Measurements from ENCODE around the gene SLC9C1.

SLC9C1 gene

DNA sequence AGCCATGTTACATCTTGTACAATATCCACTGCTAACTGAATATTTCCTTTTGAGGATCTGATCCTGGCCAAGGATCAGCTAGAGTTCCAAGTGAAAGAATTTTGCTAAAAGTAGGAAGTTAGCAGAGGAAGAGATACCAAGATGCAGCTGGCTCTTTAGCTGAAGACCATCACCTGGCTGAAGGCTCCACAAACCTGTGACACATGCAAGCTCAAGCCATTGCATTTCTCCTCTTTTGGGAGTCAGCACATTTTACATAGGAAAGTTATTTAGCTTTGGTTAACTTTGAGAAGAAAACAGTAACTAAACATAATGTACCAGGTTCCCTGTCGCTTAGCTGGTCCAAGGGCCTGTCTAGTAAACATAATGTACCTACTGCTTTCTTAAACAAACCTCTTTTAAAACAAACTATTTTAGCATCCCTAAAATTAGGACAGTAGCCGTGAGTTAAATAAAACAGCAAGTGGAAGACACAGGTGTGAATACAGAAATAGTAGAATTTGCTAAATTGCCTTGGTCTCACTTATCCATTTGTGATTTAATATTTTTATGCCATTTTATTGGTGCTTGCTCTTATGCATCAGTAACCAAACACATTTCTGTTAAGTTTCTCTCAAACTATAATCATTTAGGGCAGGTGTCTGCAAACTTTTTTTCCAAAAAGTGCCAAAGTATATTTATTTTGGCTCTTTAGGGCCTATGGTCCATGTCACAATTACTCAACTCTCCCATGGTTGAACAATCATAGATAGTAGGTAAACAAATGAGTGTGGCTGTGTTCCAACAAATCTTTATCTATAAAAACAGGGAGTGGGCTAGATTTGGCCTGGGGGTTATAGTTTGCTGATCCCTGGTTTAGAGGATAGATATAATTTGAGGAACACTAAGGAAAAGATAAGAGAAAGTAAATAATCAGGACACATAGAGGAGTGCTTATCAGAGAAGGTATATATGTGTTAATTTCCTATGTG lies 172.2 kb downstream of the SLC9C1 start:
- H3K9ac ChIP-seq (ENCODE audit: low read depth, low read length, poor library complexity, severe bottlenecking) = no peak overlapping the region
- no peaks in the 10 kb centered on the region for H3K9me3 ChIP-seq (ENCODE audit: insufficient read depth, low read depth, low read length)
- H3K27me3 ChIP-seq (ENCODE audit: insufficient read depth, low read length, poor library complexity, severe bottlenecking) = no peaks in the 10 kb centered on the region
- no peaks in the 10 kb centered on the region for H3F3A ChIP-seq (ENCODE audit: low read depth)
- no peak overlapping the region for H3K4me3 ChIP-seq (ENCODE audit: low read length, poor library complexity, severe bottlenecking)
- H3K9me2 ChIP-seq (replicated peaks; ENCODE audit: low read depth, low read length) = no peaks in the 10 kb centered on the region
- peaks cover 71% of the 10 kb centered on the region for H3K4me1 ChIP-seq (ENCODE audit: insufficient read depth, low read length, poor library complexity, severe bottlenecking)
- TF ChIP-seq, protein P1, sequence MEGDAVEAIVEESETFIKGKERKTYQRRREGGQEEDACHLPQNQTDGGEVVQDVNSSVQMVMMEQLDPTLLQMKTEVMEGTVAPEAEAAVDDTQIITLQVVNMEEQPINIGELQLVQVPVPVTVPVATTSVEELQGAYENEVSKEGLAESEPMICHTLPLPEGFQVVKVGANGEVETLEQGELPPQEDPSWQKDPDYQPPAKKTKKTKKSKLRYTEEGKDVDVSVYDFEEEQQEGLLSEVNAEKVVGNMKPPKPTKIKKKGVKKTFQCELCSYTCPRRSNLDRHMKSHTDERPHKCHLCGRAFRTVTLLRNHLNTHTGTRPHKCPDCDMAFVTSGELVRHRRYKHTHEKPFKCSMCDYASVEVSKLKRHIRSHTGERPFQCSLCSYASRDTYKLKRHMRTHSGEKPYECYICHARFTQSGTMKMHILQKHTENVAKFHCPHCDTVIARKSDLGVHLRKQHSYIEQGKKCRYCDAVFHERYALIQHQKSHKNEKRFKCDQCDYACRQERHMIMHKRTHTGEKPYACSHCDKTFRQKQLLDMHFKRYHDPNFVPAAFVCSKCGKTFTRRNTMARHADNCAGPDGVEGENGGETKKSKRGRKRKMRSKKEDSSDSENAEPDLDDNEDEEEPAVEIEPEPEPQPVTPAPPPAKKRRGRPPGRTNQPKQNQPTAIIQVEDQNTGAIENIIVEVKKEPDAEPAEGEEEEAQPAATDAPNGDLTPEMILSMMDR (conservative IDR thresholded peaks at IDR 0.05; ENCODE audit: low read length) = no peak
- no peak for TF ChIP-seq EZH2phosphoT487 (IDR thresholded peaks at IDR 0.05; ENCODE audit: borderline replicate concordance)
- H3K36me3 ChIP-seq (ENCODE audit: insufficient read depth, low read length) = no peaks in the 10 kb centered on the region
- no peaks in the 10 kb centered on the region for H3K79me2 ChIP-seq (ENCODE audit: insufficient read depth, low read length)
- no peak overlapping the region for H3K4me2 ChIP-seq (ENCODE audit: low read depth, low read length, poor library complexity, severe bottlenecking)
- no peak overlapping the region for H2AFZ ChIP-seq (ENCODE audit: low read length)
- H4K20me1 ChIP-seq (ENCODE audit: insufficient read depth, low read length, poor library complexity, severe bottlenecking) = no peaks in the 10 kb centered on the region

DNA sequence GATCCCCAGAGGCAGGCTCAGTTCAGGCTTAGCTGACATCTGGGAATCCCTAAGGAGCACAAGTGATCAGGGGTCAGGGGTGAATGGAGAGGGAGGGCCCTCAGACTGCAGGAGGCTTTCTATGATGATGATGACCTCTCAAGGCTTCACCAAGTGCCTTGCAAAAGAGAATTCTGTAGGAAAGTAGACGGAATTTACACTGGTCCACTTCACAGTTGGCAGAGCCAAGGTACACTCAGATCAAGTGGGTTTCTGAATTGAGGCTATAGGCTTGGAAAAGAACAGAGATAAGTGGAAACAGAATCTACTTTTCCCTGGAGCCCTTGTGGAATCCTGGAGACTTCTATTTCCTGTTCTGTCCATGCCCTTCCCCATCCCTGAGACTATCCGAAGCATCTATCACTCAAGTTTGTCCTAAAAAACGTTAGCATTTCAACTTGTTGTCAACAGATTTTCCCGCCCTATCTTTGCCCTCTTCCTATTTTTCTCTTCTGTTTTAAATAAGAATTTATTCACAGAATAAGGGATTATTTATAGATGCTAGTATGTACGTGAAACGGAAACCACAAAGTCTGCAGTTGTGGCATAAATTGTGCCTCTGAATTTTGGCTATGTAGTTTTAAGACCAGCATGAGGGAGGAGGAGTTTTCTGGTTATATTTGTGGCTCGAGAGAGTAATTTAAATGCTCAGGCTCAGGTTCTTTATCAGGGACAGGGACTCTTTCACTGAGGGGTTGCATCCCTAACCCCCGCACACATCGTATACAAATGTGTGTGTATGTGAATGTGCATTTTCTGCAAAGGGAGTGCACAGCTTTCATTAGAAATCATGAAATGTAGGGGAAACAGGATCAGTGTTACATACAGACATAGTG lies 173.8 kb downstream of the SLC9C1 start:
- peak overlapping the region; percentile 48 for H3K4me3 ChIP-seq (ENCODE audit: low read length, poor library complexity, severe bottlenecking)
- TF ChIP-seq EZH2phosphoT487 (IDR thresholded peaks at IDR 0.05; ENCODE audit: borderline replicate concordance) = 0 out of 2 replicates have a peak, but pooled peaks have one; percentile 3
- TF ChIP-seq, protein P1 (conservative IDR thresholded peaks at IDR 0.05; ENCODE audit: low read length) = no peak
- no peaks in the 10 kb centered on the region for H3K79me2 ChIP-seq (ENCODE audit: insufficient read depth, low read length)
- H3K9ac ChIP-seq (ENCODE audit: low read depth, low read length, poor library complexity, severe bottlenecking) = no peak overlapping the region
- peaks cover 55% of the 10 kb centered on the region for H3K4me1 ChIP-seq (ENCODE audit: insufficient read depth, low read length, poor library complexity, severe bottlenecking)
- H3K9me3 ChIP-seq (ENCODE audit: insufficient read depth, low read depth, low read length) = no peaks in the 10 kb centered on the region
- peak overlapping the region; percentile 65 for H3K4me2 ChIP-seq (ENCODE audit: low read depth, low read length, poor library complexity, severe bottlenecking)
- H3F3A ChIP-seq (ENCODE audit: low read depth) = no peaks in the 10 kb centered on the region
- no peaks in the 10 kb centered on the region for H3K36me3 ChIP-seq (ENCODE audit: insufficient read depth, low read length)
- no peaks in the 10 kb centered on the region for H3K9me2 ChIP-seq (replicated peaks; ENCODE audit: low read depth, low read length)
- H2AFZ ChIP-seq (ENCODE audit: low read length) = no peak overlapping the region
- no peaks in the 10 kb centered on the region for H4K20me1 ChIP-seq (ENCODE audit: insufficient read depth, low read length, poor library complexity, severe bottlenecking)
- H3K27me3 ChIP-seq (ENCODE audit: insufficient read depth, low read length, poor library complexity, severe bottlenecking) = no peaks in the 10 kb centered on the region

DNA sequence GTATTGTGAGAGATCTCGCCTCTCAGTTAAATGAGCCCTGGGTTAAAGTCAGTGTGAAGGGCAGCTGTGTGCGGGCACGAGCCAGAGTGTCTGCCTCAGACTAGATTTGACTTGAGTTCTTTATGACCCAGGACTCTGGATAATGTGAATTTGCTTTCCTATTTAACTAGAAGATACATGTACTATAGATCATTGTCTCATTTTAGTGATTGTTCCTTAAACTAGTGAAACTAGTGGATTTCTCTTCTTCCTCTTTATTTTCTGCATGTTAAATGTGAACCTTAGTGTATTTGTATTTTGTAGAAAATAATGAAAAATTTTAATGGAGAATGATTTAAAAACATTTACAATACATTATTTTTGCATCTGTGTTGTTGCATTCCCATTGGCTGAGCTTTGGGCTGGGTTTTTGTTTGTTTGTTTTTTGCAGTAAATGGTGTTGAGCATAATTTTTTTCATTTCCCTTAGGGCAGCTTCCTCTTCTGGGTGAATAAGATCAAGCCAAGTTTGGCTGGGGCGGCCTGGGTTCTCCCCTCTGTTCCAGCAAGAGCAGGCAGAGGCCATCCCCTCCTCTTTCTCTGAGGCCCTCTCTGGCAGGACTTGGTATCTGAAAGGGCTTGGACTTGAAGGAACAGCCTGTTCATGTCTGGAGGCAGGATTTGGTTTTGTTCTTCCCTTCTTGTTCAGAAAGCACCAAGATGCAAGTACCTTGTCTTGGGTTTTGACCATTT lies 176.0 kb downstream of the SLC9C1 start:
- H3K4me2 ChIP-seq (ENCODE audit: low read depth, low read length, poor library complexity, severe bottlenecking) = no peak overlapping the region
- no peak overlapping the region for H3K4me3 ChIP-seq (ENCODE audit: low read length, poor library complexity, severe bottlenecking)

More for the DNA sequence above, 176.0 kb downstream of the SLC9C1 start:
- H3K36me3 ChIP-seq (ENCODE audit: insufficient read depth, low read length) = no peaks in the 10 kb centered on the region
- no peaks in the 10 kb centered on the region for H3K27me3 ChIP-seq (ENCODE audit: insufficient read depth, low read length, poor library complexity, severe bottlenecking)
- H3K9ac ChIP-seq (ENCODE audit: low read depth, low read length, poor library complexity, severe bottlenecking) = no peak overlapping the region
- peaks cover 49% of the 10 kb centered on the region for H3K4me1 ChIP-seq (ENCODE audit: insufficient read depth, low read length, poor library complexity, severe bottlenecking)
- TF ChIP-seq, protein P1 (conservative IDR thresholded peaks at IDR 0.05; ENCODE audit: low read length) = peak; percentile 48
- TF ChIP-seq EZH2phosphoT487 (IDR thresholded peaks at IDR 0.05; ENCODE audit: borderline replicate concordance) = no peak
- H3K9me2 ChIP-seq (replicated peaks; ENCODE audit: low read depth, low read length) = no peaks in the 10 kb centered on the region
- H3K9me3 ChIP-seq (ENCODE audit: insufficient read depth, low read depth, low read length) = no peaks in the 10 kb centered on the region
- no peaks in the 10 kb centered on the region for H3K79me2 ChIP-seq (ENCODE audit: insufficient read depth, low read length)
- H2AFZ ChIP-seq (ENCODE audit: low read length) = no peak overlapping the region
- no peaks in the 10 kb centered on the region for H3F3A ChIP-seq (ENCODE audit: low read depth)
- H4K20me1 ChIP-seq (ENCODE audit: insufficient read depth, low read length, poor library complexity, severe bottlenecking) = no peaks in the 10 kb centered on the region
